GM23338 (cell line): ENCODE results near the gene OTULINL. TPM values are rescaled to one million over a fixed set of nuclear protein-coding genes. Genes with fewer than 3 reads are reported as not detected.

Source experiments
- ATAC-seq: fragments of 200-7000 bp; cut with Tn5 transposase; 3 replicates; pipeline ENCODE4 v1.9.1; 2020
- DNase-seq: peaks from one replicate; pipeline ENCODE4 v3.0.0-alpha.2; 2015; ENCODE audit warnings: low spot score
- H2AFZ ChIP-seq: fragments of 200-600 bp; sonication (generic); 2 replicates; pipeline ENCODE4 v1.8.0; 2016; ENCODE audit warnings: antibody characterized with exemption, mild to moderate bottlenecking, moderate library complexity
- H3F3A ChIP-seq: fragments of 200-600 bp; sonication (generic); replicated peaks from 2 replicates; pipeline ENCODE4 v1.8.0; 2017; ENCODE audit warnings: antibody characterized with exemption, mixed run types, low read depth
- H3K27ac ChIP-seq: fragments of 200-600 bp; sonication (generic); 2 replicates; pipeline ENCODE4 v1.6.1; 2016; ENCODE audit warnings: low read depth
- H3K27me3 ChIP-seq: fragments of 200-600 bp; sonication (generic); 2 replicates; pipeline ENCODE4 v1.8.0; 2016; ENCODE audit warnings: mild to moderate bottlenecking, mixed run types, moderate library complexity; ENCODE audit not compliant: insufficient read depth
- H3K36me3 ChIP-seq: fragments of 200-600 bp; sonication (generic); 2 replicates; pipeline ENCODE4 v1.8.0; 2016; ENCODE audit warnings: mild to moderate bottlenecking; ENCODE audit not compliant: insufficient read depth
- H3K4me1 ChIP-seq: fragments of 200-600 bp; sonication (generic); 2 replicates; pipeline ENCODE4 v1.8.0; 2016; ENCODE audit warnings: mild to moderate bottlenecking, moderate library complexity; ENCODE audit not compliant: insufficient read depth
- H3K4me2 ChIP-seq: fragments of 200-600 bp; sonication (generic); 2 replicates; pipeline ENCODE4 v1.7.1; 2017; ENCODE audit warnings: mixed run types
- H3K4me3 ChIP-seq: fragments of 200-600 bp; sonication (generic); 2 replicates; pipeline ENCODE4 v1.6.1; 2016; ENCODE audit warnings: mixed run types
- H3K79me2 ChIP-seq: fragments of 200-600 bp; sonication (generic); replicated peaks from 2 replicates; pipeline ENCODE4 v1.8.0; 2017; ENCODE audit warnings: mild to moderate bottlenecking; ENCODE audit not compliant: insufficient read depth
- H3K9me2 ChIP-seq: fragments of 200-600 bp; sonication (generic); 2 replicates; pipeline ENCODE4 v1.8.0; 2017; ENCODE audit not compliant: insufficient read depth
- H4K20me1 ChIP-seq: fragments of 200-600 bp; sonication (generic); replicated peaks from 2 replicates; pipeline ENCODE4 v1.8.0; 2017; ENCODE audit warnings: mild to moderate bottlenecking; ENCODE audit not compliant: insufficient read depth
- H3K27ac Mint-ChIP-seq: 2 replicates; pipeline ENCODE4 v1.8.0; 2020; ENCODE audit warnings: inconsistent platforms, mild to moderate bottlenecking, moderate library complexity, mixed read lengths
- H3K27me3 Mint-ChIP-seq: 3 replicates; pipeline ENCODE4 v1.8.0; 2022; ENCODE audit warnings: low read depth, mild to moderate bottlenecking, moderate library complexity, mixed read lengths, inconsistent platforms; ENCODE audit not compliant: insufficient read depth, poor library complexity
- H3K36me3 Mint-ChIP-seq: 3 replicates; pipeline ENCODE4 v1.8.0; 2021; ENCODE audit warnings: low read depth, mild to moderate bottlenecking, inconsistent platforms, moderate library complexity, mixed read lengths
- H3K4me1 Mint-ChIP-seq: 3 replicates; pipeline ENCODE4 v1.8.0; 2020; ENCODE audit warnings: mild to moderate bottlenecking, inconsistent platforms, mixed read lengths
- H3K4me3 Mint-ChIP-seq: 3 replicates; pipeline ENCODE4 v1.8.0; 2021; ENCODE audit warnings: moderate library complexity, mild to moderate bottlenecking, inconsistent platforms, mixed read lengths
- H3K9me3 Mint-ChIP-seq: 3 replicates; pipeline ENCODE4 v1.8.0; 2020; ENCODE audit warnings: moderate library complexity, mild to moderate bottlenecking, inconsistent platforms, mixed read lengths
- EZH2phosphoT487 ChIP-seq: fragments of 200-600 bp; sonication (generic); IDR thresholded peaks from one replicate; pipeline ENCODE4 v1.8.1; 2018; ENCODE audit warnings: antibody characterized with exemption; ENCODE audit not compliant: unreplicated experiment
- JUNB ChIP-seq: IDR thresholded peaks from one replicate; pipeline ENCODE4 v1.6.1; 2016; ENCODE audit warnings: antibody characterized with exemption; ENCODE audit not compliant: unreplicated experiment
- NANOG ChIP-seq: IDR thresholded peaks from 2 replicates; pipeline ENCODE4 v1.6.1; 2016; ENCODE audit warnings: antibody characterized with exemption, borderline replicate concordance
- POLR2AphosphoS5 ChIP-seq: IDR thresholded peaks from 2 replicates; pipeline ENCODE4 v1.6.1; 2016; ENCODE audit warnings: antibody characterized with exemption, low read depth
- ZNF114 ChIP-seq: fragments of 250-450 bp; sonication (Bioruptor Pico); IDR thresholded peaks from 2 replicates; pipeline ENCODE4 v1.5.0; 2020; ENCODE audit warnings: mild to moderate bottlenecking, moderate library complexity
- ZNF331 ChIP-seq: fragments of 250-450 bp; sonication (Bioruptor Pico); IDR thresholded peaks from 2 replicates; pipeline ENCODE4 v1.5.0; 2020; ENCODE audit warnings: low read depth, mild to moderate bottlenecking, moderate library complexity
- polyA plus RNA-seq: library from polyadenylated mRNA; unstranded; fragments of >200 nt; fragmentation: Nextera tagmentation; extraction: Ambion mirVana; gene quantifications from 2 replicates; pipeline ENCODE4 v1.2.1, GENCODE V29; 2016
- total RNA-seq: library from RNA; depleted of rRNA; stranded (reverse); fragments of >200 nt; shearing (Covaris generic); gene quantifications from 2 replicates; pipeline ENCODE4 v1.2.3, GENCODE V29; 2014
- TF ChIP-seq, protein P1 (sequence below): IDR thresholded peaks from one replicate; pipeline ENCODE4 v1.6.1; 2018; ENCODE audit warnings: antibody characterized with exemption; ENCODE audit not compliant: unreplicated experiment
- TF ChIP-seq, protein P2 (sequence below): IDR thresholded peaks from 2 replicates; pipeline ENCODE4 v1.6.1; 2016; ENCODE audit warnings: antibody characterized with exemption
- TF ChIP-seq, protein P3 (sequence below): fragments of 250-450 bp; sonication (Bioruptor Pico); IDR thresholded peaks from 2 replicates; pipeline ENCODE4 v1.5.0; 2020; ENCODE audit warnings: mild to moderate bottlenecking, moderate library complexity

Gene OTULINL
- total and polyA plus RNA-seq, 2 experiments from 2014 or later, result 6.3 to 7.6 TPM

DNA sequence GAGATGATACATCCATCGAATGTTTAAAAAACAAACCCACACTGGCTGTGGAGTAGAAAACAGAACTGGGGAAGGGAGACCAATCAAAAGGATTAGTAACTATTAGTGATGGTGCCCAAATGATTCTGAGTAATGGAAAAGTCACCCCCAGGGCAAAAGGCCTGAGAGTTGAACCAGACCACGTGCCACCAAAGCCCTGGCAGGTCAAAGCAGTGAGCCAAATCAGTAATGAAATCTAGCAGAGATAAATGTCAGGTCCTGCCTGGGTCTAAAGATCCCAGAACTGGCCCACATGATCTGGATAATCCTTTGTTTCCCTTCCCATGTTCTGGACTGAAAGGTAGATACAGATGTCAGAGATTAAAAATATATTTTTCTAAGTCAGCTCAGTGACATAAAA is 9.4 kb downstream of the OTULINL start:
- H3K36me3 ChIP-seq, result no peaks in the 10 kb centered on the region
- ATAC-seq (no peak), DNase-seq (no peak)
- H3F3A ChIP-seq, result no peaks in the 10 kb centered on the region
- no peak overlapping the region for H2AFZ ChIP-seq
- no peak for TF ChIP-seq POLR2AphosphoS5
- no peak overlapping the region for H3K27ac ChIP-seq
- Mint-ChIP-seq H3K4me1 (peaks cover under 1% of the 10 kb centered on the region; the same call in 2 of the 3 replicates), H3K9me3 (peaks cover 4% of the 10 kb centered on the region; the same call in 1 of the 3 replicates), H3K36me3 (no peaks in the 10 kb centered on the region; the same call in 2 of the 3 replicates), H3K4me3 (no peak overlapping the region), H3K27me3 (peaks cover 5% of the 10 kb centered on the region), H3K27ac (no peak overlapping the region)
- no peak overlapping the region for H3K4me3 ChIP-seq
- peaks cover 14% of the 10 kb centered on the region; the same call in 1 of the 2 replicates for H3K9me2 ChIP-seq
- H3K4me2 ChIP-seq, result no peak overlapping the region
- H3K27me3 ChIP-seq, result no peaks in the 10 kb centered on the region
- peaks cover 7% of the 10 kb centered on the region for H3K79me2 ChIP-seq
- H3K4me1 ChIP-seq, result no peaks in the 10 kb centered on the region
- H4K20me1 ChIP-seq, result no peaks in the 10 kb centered on the region

DNA sequence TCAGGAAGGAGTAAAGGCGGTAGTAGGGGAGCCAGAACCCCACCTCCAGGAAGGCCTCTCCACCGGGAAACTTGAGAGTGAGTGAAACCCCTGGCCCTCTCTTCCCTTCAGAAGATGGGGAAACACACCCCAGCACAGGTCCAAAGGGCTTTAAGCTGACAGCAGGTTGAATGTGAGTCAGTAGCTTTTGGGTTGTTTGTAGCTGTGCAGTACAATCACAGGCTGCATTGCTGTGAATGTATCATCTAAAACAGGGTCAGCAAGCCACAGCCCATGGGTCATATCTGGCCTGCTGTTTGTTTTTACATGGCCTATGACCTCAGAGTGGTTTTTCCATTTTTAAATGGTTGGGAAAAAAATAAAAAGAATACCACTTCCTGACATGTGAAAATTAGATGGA is 10.0 kb downstream of the OTULINL start:
- Histone ChIP-seq H3K27me3 (no peaks in the 10 kb centered on the region), H4K20me1 (no peaks in the 10 kb centered on the region), H3K4me2 (no peak overlapping the region), H3K36me3 (no peaks in the 10 kb centered on the region), H3K9me2 (peaks cover 13% of the 10 kb centered on the region; the same call in 1 of the 2 replicates), H3K4me1 (no peaks in the 10 kb centered on the region), H3K27ac (no peak overlapping the region), H3F3A (no peaks in the 10 kb centered on the region), H3K79me2 (peaks cover 10% of the 10 kb centered on the region), H2AFZ (no peak overlapping the region), H3K4me3 (no peak overlapping the region)
- Mint-ChIP-seq H3K4me3 (no peak overlapping the region), H3K27ac (no peak overlapping the region), H3K9me3 (peaks cover 3% of the 10 kb centered on the region; the same call in 1 of the 3 replicates), H3K36me3 (peaks cover 4% of the 10 kb centered on the region; the same call in 2 of the 3 replicates), H3K4me1 (peaks cover 4% of the 10 kb centered on the region; the same call in 2 of the 3 replicates), H3K27me3 (peaks cover 5% of the 10 kb centered on the region)
- TF ChIP-seq ZNF114, result no peak
- TF ChIP-seq, protein P1, sequence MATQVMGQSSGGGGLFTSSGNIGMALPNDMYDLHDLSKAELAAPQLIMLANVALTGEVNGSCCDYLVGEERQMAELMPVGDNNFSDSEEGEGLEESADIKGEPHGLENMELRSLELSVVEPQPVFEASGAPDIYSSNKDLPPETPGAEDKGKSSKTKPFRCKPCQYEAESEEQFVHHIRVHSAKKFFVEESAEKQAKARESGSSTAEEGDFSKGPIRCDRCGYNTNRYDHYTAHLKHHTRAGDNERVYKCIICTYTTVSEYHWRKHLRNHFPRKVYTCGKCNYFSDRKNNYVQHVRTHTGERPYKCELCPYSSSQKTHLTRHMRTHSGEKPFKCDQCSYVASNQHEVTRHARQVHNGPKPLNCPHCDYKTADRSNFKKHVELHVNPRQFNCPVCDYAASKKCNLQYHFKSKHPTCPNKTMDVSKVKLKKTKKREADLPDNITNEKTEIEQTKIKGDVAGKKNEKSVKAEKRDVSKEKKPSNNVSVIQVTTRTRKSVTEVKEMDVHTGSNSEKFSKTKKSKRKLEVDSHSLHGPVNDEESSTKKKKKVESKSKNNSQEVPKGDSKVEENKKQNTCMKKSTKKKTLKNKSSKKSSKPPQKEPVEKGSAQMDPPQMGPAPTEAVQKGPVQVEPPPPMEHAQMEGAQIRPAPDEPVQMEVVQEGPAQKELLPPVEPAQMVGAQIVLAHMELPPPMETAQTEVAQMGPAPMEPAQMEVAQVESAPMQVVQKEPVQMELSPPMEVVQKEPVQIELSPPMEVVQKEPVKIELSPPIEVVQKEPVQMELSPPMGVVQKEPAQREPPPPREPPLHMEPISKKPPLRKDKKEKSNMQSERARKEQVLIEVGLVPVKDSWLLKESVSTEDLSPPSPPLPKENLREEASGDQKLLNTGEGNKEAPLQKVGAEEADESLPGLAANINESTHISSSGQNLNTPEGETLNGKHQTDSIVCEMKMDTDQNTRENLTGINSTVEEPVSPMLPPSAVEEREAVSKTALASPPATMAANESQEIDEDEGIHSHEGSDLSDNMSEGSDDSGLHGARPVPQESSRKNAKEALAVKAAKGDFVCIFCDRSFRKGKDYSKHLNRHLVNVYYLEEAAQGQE, result no peak
- TF ChIP-seq ZNF331, result no peak
- no peak for TF ChIP-seq NANOG
- TF ChIP-seq, protein P2, sequence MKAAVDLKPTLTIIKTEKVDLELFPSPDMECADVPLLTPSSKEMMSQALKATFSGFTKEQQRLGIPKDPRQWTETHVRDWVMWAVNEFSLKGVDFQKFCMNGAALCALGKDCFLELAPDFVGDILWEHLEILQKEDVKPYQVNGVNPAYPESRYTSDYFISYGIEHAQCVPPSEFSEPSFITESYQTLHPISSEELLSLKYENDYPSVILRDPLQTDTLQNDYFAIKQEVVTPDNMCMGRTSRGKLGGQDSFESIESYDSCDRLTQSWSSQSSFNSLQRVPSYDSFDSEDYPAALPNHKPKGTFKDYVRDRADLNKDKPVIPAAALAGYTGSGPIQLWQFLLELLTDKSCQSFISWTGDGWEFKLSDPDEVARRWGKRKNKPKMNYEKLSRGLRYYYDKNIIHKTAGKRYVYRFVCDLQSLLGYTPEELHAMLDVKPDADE, result no peak
- TF ChIP-seq JUNB, result no peak
- TF ChIP-seq EZH2phosphoT487, result no peak
- TF ChIP-seq, protein P3, sequence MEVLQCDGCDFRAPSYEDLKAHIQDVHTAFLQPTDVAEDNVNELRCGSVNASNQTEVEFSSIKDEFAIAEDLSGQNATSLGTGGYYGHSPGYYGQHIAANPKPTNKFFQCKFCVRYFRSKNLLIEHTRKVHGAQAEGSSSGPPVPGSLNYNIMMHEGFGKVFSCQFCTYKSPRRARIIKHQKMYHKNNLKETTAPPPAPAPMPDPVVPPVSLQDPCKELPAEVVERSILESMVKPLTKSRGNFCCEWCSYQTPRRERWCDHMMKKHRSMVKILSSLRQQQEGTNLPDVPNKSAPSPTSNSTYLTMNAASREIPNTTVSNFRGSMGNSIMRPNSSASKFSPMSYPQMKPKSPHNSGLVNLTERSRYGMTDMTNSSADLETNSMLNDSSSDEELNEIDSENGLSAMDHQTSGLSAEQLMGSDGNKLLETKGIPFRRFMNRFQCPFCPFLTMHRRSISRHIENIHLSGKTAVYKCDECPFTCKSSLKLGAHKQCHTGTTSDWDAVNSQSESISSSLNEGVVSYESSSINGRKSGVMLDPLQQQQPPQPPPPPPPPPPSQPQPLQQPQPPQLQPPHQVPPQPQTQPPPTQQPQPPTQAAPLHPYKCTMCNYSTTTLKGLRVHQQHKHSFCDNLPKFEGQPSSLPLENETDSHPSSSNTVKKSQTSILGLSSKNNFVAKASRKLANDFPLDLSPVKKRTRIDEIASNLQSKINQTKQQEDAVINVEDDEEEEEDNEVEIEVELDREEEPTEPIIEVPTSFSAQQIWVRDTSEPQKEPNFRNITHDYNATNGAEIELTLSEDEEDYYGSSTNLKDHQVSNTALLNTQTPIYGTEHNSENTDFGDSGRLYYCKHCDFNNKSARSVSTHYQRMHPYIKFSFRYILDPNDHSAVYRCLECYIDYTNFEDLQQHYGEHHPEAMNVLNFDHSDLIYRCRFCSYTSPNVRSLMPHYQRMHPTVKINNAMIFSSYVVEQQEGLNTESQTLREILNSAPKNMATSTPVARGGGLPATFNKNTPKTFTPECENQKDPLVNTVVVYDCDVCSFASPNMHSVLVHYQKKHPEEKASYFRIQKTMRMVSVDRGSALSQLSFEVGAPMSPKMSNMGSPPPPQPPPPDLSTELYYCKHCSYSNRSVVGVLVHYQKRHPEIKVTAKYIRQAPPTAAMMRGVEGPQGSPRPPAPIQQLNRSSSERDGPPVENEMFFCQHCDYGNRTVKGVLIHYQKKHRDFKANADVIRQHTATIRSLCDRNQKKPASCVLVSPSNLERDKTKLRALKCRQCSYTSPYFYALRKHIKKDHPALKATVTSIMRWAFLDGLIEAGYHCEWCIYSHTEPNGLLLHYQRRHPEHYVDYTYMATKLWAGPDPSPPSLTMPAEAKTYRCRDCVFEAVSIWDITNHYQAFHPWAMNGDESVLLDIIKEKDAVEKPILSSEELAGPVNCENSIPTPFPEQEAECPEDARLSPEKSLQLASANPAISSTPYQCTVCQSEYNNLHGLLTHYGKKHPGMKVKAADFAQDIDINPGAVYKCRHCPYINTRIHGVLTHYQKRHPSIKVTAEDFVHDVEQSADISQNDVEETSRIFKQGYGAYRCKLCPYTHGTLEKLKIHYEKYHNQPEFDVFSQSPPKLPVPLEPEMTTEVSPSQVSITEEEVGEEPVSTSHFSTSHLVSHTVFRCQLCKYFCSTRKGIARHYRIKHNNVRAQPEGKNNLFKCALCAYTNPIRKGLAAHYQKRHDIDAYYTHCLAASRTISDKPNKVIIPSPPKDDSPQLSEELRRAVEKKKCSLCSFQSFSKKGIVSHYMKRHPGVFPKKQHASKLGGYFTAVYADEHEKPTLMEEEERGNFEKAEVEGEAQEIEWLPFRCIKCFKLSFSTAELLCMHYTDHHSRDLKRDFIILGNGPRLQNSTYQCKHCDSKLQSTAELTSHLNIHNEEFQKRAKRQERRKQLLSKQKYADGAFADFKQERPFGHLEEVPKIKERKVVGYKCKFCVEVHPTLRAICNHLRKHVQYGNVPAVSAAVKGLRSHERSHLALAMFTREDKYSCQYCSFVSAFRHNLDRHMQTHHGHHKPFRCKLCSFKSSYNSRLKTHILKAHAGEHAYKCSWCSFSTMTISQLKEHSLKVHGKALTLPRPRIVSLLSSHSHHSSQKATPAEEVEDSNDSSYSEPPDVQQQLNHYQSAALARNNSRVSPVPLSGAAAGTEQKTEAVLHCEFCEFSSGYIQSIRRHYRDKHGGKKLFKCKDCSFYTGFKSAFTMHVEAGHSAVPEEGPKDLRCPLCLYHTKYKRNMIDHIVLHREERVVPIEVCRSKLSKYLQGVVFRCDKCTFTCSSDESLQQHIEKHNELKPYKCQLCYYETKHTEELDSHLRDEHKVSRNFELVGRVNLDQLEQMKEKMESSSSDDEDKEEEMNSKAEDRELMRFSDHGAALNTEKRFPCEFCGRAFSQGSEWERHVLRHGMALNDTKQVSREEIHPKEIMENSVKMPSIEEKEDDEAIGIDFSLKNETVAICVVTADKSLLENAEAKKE, result no peak
- no peak for DNase-seq
- no peak for ATAC-seq
